Activated CD4-positive, alpha-beta T cell treated with anti-CD3 and anti-CD28 coated beads, Interleukin-2, Interleukin-6, amounts not matched to agents 100 ng/mL and 50 ng/mL, durations not matched to agents 16 hours and 8 hours (primary cell): Measurements from ENCODE around the gene EPHB1.
"Not testable (repeated sequence)": the region's sequence is repeated elsewhere in the genome, so short reads cannot be mapped to it uniquely, and the experiment has no call there.

Experiments used
- DNase-seq: peaks from one replicate; pipeline ENCODE4 v3.0.0-alpha.2; 2020

Gene EPHB1

DNA sequence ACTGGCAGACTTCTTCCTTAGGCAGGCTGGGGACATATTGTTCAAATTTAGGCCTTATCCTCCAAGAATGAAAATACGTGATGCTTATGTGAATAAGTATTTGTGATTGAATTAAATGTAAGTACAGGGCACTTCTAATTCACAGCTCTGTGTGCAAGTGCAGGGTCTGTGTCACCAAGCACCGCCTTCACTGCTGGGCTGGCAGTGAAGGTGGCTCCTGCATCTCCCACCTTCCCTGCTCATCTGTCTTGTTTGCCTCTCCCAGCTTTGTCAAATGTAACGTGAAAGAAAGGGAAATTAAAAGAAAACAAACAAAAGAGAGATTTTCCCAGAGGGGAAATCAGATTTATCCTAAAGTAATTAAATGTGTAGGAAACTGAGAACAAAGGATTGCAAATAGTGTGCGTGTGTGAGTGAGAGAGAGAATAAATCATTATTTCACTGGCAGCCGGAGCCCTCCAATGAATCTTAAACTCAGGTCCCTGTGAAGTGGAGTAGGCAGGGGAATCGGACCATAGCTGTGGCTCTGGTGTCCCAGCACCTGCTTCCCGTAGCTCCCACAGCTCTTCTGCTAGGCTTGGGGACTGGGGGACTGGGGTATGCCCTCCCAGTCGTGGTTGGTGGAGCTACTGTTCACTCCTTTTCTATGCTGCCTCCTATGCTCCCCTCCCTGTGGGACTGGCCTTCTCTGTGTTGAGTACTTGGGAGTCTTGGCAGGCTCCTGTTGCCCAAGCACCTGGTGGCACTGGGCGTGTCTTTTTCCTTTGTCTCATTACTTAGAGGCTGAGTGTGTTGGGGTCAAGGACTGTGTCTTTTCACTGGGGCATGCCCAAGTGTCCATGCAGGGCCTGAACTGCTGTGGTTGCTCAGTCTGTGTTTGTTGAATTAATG, 222.2 kb downstream of the EPHB1 start:
- DNase-seq: no peak

DNA sequence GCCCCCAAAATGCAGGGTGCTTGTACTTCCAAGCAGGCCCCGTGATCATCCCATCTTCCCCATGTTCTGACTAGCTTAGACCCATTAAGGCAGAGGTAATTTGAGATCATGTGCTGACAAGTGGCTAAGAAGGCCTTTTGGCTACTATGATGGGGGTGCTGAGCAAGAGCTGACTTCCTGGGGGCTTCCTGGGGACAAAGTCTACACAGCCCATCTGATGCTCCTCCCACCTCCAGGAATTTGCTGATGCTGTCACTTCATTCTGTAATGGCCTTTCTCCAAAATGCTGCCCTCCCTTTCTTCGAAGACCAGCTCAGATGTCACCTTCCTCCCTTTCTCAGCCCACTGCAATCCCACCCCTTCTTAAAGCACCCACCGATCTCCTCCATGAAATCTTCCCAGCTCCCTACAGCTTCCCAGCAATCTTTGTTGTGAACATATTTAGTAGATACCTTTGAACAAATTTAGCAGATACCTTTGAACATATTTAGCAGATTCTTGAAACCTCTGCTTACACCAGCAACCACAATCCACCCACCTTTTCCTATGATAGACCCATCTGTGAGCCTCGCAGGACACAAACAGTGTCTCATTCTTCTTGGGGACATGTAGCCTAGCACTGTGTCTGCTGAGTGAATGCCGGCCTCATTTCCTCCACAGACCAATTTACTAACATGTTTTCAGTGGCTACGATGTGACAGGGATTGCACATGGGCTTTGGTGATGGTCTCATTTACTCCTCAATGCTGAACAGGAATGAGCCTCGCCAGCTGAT, 223.3 kb downstream of the EPHB1 start:
- no peak for DNase-seq

GRCh38 chr3:135020181-135020580, 225.1 kb downstream of the EPHB1 start:
- DNase-seq: no peak

GRCh38 chr3:135023996-135024658, 229.1 kb downstream of the EPHB1 start:
- DNase-seq: no peak

- DNase-seq: not testable (repeated sequence)
Measured at GRCh38 chr3:135030768-135031615, 235.9 kb downstream of the EPHB1 start.

GRCh38 chr3:135033737-135034136, 238.7 kb downstream of the EPHB1 start:
- DNase-seq: no peak

DNA sequence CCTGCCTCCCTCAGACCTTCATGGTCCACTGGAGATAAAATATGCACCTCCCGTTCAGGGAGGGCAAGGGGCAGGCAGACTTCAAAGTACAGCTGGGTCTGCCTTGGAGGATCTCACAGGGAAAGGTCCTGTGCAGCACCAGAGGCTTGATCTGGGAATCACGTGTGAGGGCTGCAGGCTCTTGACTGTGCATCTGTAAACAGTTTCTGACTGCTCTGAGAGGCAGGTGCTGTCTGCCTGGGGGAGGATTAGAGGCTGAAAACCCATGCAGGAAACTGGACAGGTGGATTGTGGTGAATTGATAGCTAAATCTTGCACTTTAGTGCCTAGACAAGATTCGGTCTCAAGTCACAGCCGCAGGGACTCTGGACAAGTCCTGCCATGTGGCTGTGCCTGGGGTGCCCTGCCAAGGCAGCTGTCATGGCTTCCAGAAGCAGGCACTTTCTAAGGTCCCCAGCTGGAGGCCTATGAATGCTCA, 239.3 kb downstream of the EPHB1 start:
- DNase-seq: no peak

DNA sequence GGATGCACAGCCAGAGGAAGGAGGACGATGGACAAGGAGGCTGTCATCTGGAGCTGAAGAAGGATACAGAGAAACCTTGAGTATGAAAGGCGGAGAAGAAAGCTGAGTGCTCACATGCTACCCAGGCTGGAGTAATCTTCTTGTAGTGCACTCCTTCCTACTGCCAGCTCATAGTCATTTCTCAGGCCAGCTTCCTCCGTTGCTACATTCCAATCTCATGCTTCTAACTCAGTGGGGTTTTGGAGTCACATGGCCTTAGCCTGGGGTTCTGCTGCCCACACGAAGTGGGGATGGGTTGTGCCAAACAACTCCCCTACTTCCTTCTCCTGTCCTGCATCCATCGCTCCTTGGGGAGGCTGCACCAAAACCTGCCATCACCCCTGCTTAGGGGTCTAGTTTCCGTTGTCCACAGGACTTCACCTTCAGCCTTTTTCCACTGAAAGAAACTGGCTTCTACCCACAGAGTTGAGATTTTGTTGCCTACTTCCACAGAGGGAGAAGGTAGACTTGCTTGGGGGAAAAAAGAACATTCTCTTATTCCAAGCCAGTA, 239.9 kb downstream of the EPHB1 start:
- no peak for DNase-seq

- no peak for DNase-seq
Measured at GRCh38 chr3:135038186-135038585, 243.1 kb downstream of the EPHB1 start.

GRCh38 chr3:135039536-135039935, 244.5 kb downstream of the EPHB1 start:
- not testable (repeated sequence) for DNase-seq

DNA sequence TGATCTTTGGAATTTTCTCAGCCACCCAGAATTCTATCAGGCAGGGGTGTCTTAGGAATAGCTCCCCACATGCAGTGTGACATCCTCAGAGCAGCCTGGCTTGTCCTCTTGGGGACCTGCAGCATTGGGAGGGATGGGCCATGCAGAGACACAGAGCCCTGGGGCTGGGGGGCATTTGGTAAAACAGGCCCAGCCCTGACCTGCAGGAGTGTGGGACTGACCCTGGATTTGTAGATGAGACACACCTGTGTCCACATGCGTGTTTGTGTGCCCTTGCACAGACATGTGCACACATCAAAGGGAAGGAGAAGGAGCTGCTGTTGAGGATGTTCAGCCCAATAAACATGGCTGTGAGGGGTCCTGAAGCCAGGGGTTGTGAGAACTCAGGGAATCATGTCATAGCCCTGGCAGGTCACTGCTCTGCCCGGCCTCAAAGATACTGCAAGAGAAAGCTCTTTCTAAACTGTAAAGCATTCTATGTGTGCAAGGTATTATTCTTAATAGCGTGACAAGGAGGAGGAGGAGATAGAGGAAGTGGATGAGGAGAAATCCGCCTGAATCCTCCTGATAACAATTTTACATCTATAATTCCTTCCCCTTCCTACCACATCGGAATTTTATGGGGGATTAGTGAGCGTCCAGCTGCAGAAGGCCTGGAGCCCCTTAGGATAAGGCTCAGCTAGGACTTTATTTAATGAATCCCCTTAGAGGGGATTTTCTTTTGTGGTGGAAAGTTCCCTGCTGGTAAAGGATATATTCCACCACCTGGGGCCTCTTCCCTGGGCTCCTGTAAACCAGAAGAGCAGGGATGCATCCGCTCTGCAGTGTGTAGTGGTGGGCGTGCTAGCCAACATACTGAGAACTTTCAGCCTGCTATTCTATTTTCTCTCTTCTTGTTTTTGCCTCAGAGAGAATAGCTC, 245.5 kb downstream of the EPHB1 start:
- DNase-seq: no peak

- DNase-seq: no peak
Measured at GRCh38 chr3:135041601-135042000, 246.5 kb downstream of the EPHB1 start.

GRCh38 chr3:135047061-135047460, 252.0 kb downstream of the EPHB1 start:
- DNase-seq: no peak

DNA sequence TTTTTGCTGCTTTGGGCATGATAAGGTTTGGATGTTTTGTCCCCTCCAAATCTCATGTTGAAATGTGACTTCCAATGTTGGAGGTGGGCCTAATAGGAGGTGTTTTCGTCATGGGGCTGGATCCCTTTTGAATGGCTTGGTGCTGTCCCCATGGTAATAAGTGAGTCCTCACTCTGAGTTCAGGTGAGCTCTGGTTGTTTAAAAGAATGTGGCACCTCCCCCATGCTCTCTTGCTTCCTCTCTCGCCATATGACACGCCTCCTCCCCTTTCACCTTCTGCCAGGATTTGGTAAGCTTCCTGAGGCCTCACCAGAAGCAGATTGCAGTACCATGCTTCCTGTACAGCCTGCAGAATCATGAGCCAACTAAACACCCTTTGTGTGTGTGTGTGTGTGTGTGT, 255.5 kb downstream of the EPHB1 start:
- DNase-seq: no peak

DNA sequence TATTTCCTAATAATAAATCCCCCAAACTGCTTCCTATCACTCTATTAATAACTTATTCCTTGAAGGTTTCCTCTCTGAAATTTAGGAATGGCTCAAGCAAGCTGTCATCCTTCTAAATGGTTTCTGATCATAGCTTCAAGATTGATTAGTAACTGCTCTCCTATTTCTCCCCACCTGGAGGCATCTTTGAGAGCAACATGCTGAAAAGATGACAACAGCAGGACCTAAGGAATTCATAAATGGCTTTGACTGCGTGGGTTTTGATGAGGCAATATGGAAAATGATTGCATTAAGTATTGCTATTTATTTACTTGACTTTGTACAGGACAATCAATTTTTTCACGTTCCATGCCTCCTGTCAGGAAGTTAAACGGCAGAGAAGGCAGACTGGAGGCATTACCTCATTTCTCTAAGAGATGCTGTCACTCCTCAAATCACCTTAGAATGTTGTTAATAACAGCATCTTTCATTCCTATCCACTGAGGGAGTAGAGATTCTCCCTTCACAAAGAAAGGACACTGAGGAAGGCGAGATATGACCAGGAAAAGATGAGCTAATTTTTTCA, 256.4 kb downstream of the EPHB1 start:
- no peak for DNase-seq

GRCh38 chr3:135055449-135055848, 260.4 kb downstream of the EPHB1 start:
- DNase-seq: no peak

- no peak for DNase-seq
Measured at GRCh38 chr3:135056084-135056730, 261.1 kb downstream of the EPHB1 start.

DNA sequence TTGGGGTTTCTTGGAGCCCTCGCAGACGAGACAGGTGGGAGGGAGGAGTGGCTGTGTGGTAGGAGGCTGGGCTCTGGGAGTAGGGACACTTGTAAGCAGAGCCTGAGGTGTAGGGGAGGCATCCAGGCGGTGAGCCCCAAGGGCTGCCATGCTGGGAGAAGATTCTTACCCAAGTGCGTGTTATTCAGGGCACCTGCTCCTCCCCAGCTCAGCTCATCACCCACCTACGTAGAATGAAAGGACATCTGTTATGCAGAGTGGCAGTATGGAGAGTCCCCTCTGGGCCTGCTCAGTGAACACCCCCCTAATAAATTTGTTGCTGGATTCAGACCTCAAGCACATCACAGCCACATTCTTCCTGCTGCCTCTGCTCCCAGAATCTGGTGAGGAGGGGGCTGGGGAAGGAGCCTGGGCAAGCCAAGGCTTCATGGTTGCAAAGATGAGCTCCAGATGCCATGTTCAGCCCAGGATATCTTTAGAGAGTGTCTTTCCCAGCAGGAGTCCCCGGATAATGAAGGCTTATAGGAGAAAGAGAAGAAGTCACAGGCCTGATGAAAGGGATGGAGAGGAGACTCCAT, 261.8 kb downstream of the EPHB1 start:
- no peak for DNase-seq

- no peak for DNase-seq
Measured at GRCh38 chr3:135057996-135058395, 262.9 kb downstream of the EPHB1 start.

GRCh38 chr3:135059580-135059979, 264.5 kb downstream of the EPHB1 start:
- no peak for DNase-seq
